ENCODE measurements around the gene ULK4.

ULK4 gene

DNA sequence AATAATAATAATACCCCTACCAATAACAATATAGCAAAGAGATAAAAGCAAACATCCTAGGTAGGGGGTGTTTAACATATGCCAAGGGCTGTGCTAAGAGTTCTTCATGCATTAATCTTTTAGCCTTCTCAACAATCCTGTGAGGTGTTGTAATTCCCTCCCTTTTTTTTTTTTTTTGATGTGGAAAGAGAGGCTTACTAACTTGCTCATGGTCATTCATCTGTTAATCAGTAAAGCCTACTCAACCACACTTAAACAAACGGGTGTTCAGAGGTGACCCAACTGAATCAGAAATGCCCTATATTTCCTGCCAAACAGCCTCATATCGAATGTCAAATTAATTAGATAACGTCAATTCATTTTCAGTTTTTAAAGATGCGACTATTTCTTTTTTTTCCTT lies 530.5 kb downstream of the ULK4 start:
- ChIA-PET CTCF (no interaction called here), POLR2A (no interaction called here)
- no peak overlapping the region for H3K27ac ChIP-seq (ENCODE audit: extremely low read depth, low read depth, low read length)
- no peaks in the 10 kb centered on the region for H3K9me3 ChIP-seq (ENCODE audit: control insufficient read depth, insufficient read depth, low read depth, low read length)
- H3K4me3 ChIP-seq (ENCODE audit: low read depth, low read length) = no peak overlapping the region
- H3K4me1 ChIP-seq (ENCODE audit: control insufficient read depth, insufficient read depth, low read length) = no peaks in the 10 kb centered on the region
- TF ChIP-seq ZNF37A (tag by site-specific recombination; IDR thresholded peaks at IDR 0.05) = no peak
- no peak for TF ChIP-seq ZNF596 (tag by site-specific recombination; IDR thresholded peaks at IDR 0.05)
- no peak for TF ChIP-seq ZNF335 (tag by site-specific recombination; conservative IDR thresholded peaks at IDR 0.05)
- TF ChIP-seq ZNF610 (tag by site-specific recombination; IDR thresholded peaks at IDR 0.05; ENCODE audit: borderline replicate concordance) = no peak
- TF ChIP-seq, protein P1, sequence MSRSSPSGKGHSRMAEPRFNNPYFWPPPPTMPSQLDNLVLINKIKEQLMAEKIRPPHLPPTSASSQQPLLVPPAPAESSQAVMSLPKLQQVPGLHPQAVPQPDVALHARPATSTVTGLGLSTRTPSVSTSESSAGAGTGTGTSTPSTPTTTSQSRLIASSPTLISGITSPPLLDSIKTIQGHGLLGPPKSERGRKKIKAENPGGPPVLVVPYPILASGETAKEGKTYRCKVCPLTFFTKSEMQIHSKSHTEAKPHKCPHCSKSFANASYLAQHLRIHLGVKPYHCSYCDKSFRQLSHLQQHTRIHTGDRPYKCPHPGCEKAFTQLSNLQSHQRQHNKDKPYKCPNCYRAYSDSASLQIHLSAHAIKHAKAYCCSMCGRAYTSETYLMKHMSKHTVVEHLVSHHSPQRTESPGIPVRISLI (tag by site-specific recombination; IDR thresholded peaks at IDR 0.05) = no peak
- TF ChIP-seq ZNF138 (tag by site-specific recombination; IDR thresholded peaks at IDR 0.05; ENCODE audit: borderline replicate concordance) = no peak
- TF ChIP-seq KLF9 (tag by site-specific recombination; IDR thresholded peaks at IDR 0.05; ENCODE audit: low read depth) = no peak
- H3K36me3 ChIP-seq (ENCODE audit: control insufficient read depth in 2 of 2, insufficient read depth in 1 of 2, low read length in 2 of 2) = no peaks in the 10 kb centered on the region

DNA sequence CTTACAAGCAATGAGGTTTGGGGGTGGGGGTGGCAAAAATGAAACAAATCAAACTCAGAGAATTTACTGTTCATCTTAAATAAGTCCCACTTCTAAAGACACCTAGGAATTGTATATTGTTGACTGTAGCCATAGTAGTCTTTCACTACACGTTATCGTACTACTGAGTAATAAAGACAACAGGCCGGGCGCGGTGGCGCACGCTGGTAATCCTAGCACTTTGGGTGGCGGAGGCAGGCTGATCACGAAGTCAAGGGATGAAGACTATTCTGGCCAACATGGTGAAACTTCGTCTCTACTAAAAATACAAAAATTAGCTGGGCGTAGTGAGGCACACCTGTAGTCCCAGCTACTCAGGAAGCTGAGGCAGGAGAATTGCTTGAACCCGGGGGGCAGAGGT lies 531.0 kb downstream of the ULK4 start:
- no peaks in the 10 kb centered on the region for H3K9me3 ChIP-seq (ENCODE audit: control insufficient read depth, insufficient read depth, low read depth, low read length)
- no peaks in the 10 kb centered on the region for H3K36me3 ChIP-seq (ENCODE audit: control insufficient read depth in 2 of 2, insufficient read depth in 1 of 2, low read length in 2 of 2)
- POLR2A ChIA-PET = no interaction called here
- H3K4me1 ChIP-seq (ENCODE audit: control insufficient read depth, insufficient read depth, low read length) = no peaks in the 10 kb centered on the region
- TF ChIP-seq ZNF747 (tag by site-specific recombination; IDR thresholded peaks at IDR 0.05) (no peak), ZNF629 (tag by site-specific recombination; IDR thresholded peaks at IDR 0.05) (no peak), ZNF292 (tag by site-specific recombination; IDR thresholded peaks at IDR 0.05; ENCODE audit: borderline replicate concordance, low read depth) (no peak), ZBTB21 (tag by site-specific recombination; IDR thresholded peaks at IDR 0.05) (no peak), BCL11A (tag by site-specific recombination; IDR thresholded peaks at IDR 0.05; ENCODE audit: low read depth) (no peak), GLIS1 (tag by site-specific recombination; IDR thresholded peaks at IDR 0.05) (no peak), SP2 (tag by site-specific recombination; IDR thresholded peaks at IDR 0.05) (no peak)
- TF ChIP-seq, protein P2, sequence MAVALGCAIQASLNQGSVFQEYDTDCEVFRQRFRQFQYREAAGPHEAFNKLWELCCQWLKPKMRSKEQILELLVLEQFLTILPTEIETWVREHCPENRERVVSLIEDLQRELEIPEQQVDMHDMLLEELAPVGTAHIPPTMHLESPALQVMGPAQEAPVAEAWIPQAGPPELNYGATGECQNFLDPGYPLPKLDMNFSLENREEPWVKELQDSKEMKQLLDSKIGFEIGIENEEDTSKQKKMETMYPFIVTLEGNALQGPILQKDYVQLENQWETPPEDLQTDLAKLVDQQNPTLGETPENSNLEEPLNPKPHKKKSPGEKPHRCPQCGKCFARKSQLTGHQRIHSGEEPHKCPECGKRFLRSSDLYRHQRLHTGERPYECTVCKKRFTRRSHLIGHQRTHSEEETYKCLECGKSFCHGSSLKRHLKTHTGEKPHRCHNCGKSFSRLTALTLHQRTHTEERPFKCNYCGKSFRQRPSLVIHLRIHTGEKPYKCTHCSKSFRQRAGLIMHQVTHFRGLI (tag by site-specific recombination; IDR thresholded peaks at IDR 0.05) = no peak
- no peak overlapping the region for H3K4me3 ChIP-seq (ENCODE audit: low read depth, low read length)
- H3K27ac ChIP-seq (ENCODE audit: extremely low read depth, low read depth, low read length) = no peak overlapping the region
- CTCF ChIA-PET = no interaction called here

DNA sequence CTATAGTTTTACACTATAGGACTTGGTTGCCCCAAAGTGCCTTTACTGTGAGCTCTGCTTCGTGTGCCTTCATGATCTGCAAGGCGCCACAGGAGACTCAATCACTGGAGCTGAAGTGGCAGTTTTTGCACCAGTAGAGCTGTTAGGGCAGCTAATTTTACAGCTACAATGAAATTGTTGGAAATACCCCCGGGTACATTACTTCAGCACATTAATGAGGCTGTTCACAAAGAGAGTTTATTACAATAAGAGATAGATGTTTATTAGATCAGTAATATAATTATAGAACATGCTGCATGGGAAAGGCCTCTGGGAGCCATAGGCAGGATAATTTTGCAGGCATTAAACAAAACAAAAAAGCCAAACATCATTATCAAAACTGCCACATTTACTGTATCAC lies 531.5 kb downstream of the ULK4 start:
- H3K9me3 ChIP-seq (ENCODE audit: control insufficient read depth, insufficient read depth, low read depth, low read length) = no peaks in the 10 kb centered on the region
- ChIA-PET POLR2A (no interaction called here), CTCF (no interaction called here)
- no peaks in the 10 kb centered on the region for H3K4me1 ChIP-seq (ENCODE audit: control insufficient read depth, insufficient read depth, low read length)
- H3K4me3 ChIP-seq (ENCODE audit: low read depth, low read length) = no peak overlapping the region
- no peak overlapping the region for H3K27ac ChIP-seq (ENCODE audit: extremely low read depth, low read depth, low read length)
- H3K36me3 ChIP-seq (ENCODE audit: control insufficient read depth in 2 of 2, insufficient read depth in 1 of 2, low read length in 2 of 2) = no peaks in the 10 kb centered on the region
- TF ChIP-seq KLF1 (tag by site-specific recombination; IDR thresholded peaks at IDR 0.05) (no peak), SP3 (tag by site-specific recombination; IDR thresholded peaks at IDR 0.05) (no peak), ZBTB1 (tag by site-specific recombination; IDR thresholded peaks at IDR 0.05) (no peak), ZNF514 (tag by site-specific recombination; IDR thresholded peaks at IDR 0.05) (no peak), ZNF658 (tag by site-specific recombination; IDR thresholded peaks at IDR 0.05) (no peak), EGR2 (tag by site-specific recombination; IDR thresholded peaks at IDR 0.05; ENCODE audit: low read depth) (no peak), ZNF324 (tag by site-specific recombination; IDR thresholded peaks at IDR 0.05) (no peak), ZNF426 (tag by site-specific recombination; IDR thresholded peaks at IDR 0.05) (no peak), MEIS1 (CRISPR knock-in tag; IDR thresholded peaks at IDR 0.05; ENCODE audit: borderline replicate concordance) (no peak), PRDM1 (tag by site-specific recombination; IDR thresholded peaks at IDR 0.05) (no peak)
- TF ChIP-seq, protein P2 (tag by site-specific recombination; IDR thresholded peaks at IDR 0.05) = no peak
- TF ChIP-seq, protein P3, sequence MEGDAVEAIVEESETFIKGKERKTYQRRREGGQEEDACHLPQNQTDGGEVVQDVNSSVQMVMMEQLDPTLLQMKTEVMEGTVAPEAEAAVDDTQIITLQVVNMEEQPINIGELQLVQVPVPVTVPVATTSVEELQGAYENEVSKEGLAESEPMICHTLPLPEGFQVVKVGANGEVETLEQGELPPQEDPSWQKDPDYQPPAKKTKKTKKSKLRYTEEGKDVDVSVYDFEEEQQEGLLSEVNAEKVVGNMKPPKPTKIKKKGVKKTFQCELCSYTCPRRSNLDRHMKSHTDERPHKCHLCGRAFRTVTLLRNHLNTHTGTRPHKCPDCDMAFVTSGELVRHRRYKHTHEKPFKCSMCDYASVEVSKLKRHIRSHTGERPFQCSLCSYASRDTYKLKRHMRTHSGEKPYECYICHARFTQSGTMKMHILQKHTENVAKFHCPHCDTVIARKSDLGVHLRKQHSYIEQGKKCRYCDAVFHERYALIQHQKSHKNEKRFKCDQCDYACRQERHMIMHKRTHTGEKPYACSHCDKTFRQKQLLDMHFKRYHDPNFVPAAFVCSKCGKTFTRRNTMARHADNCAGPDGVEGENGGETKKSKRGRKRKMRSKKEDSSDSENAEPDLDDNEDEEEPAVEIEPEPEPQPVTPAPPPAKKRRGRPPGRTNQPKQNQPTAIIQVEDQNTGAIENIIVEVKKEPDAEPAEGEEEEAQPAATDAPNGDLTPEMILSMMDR (tag by site-specific recombination; IDR thresholded peaks at IDR 0.05) = no peak
- TF ChIP-seq, protein P4, sequence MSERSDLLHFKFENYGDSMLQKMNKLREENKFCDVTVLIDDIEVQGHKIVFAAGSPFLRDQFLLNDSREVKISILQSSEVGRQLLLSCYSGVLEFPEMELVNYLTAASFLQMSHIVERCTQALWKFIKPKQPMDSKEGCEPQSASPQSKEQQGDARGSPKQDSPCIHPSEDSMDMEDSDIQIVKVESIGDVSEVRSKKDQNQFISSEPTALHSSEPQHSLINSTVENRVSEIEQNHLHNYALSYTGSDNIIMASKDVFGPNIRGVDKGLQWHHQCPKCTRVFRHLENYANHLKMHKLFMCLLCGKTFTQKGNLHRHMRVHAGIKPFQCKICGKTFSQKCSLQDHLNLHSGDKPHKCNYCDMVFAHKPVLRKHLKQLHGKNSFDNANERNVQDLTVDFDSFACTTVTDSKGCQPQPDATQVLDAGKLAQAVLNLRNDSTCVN (tag by site-specific recombination; optimal IDR thresholded peaks at IDR 0.05) = no peak
